GM18858 (cell line): ENCODE measurements around the gene HRK.

Source experiments
- ATAC-seq: cut with Tn5 transposase; IDR thresholded peaks from one replicate; pipeline ENCODE4 v1.9.1; 2021; ENCODE audit not compliant: unreplicated experiment

HRK gene

DNA sequence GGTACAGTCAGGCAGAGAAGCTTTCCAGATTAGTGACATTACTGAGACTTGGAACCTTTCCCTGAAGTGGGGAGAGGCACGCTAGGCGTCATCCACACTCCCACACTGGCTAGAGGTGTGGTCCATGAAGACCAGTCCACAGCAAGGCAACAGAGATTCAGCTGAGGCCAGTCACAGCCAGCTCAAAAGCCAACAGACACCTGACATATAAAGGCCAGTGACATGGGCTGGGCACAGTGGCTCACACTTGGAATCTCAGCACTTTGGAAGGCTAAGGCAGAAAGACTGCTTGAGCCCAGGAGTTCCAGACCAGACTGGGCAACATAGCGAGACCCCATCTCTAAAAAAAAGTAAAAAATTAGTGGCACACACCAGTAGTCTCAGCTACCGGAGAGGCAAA is 10.9 kb downstream of the HRK start:
- no peak for ATAC-seq

DNA sequence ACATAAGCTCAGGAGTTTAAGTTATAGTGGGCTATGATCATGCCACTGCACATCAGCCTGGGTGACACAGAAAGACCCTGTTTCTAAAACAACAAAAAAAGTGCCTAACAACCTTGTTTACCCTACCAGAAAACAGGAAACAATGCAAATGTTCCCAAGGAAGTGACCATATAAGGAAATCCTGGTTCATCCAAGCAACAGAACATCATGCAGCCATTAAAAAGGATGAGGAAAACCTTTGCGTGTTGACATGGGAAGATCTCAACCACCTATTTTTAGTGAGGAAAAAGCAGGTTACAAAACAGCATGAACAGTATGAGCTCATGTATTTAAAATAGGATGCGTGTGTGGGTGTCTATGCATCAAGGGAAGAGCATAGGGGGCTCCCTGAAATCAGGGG is 13.7 kb downstream of the HRK start:
- no peak for ATAC-seq

DNA sequence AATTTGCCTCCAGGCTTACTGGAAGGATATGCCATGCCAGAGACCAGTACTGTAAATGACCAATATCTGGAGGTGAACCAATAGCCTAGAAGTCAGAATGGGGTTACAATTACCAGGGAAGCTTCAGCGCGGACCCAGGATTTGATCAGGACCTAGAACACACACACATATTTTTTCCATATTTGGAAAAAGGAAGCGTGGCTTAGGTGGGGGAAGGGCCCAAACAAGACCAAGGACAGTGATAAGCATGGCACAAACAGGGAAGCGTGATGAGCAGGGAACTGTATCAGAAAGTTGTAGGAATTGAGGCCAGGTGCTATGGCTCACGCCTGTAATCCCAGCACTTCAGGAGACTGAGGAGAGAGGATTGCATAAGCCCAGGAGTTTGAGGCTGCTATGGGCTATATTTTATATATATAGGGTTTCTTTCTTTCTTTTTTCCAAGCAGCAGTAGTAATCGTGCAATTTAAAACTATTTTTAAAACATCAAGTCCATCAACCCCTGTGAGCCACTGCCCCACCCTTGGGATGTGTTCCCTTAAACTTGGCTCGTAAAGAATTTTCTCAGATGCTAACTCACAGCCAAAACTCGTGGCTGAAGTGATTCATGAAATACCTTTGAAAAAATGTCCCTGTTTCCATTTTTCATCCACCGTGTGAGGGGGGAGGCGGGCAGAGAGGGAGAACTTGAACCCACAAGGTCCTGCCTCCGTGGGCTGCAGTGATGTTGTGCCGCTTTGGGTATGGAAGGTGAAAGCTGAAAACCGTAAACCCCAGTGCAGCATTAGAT is 16.7 kb downstream of the HRK start:
- no peak for ATAC-seq

GRCh38 chr12:116863275-116863767 is 17.9 kb downstream of the HRK start:
- no peak for ATAC-seq

DNA sequence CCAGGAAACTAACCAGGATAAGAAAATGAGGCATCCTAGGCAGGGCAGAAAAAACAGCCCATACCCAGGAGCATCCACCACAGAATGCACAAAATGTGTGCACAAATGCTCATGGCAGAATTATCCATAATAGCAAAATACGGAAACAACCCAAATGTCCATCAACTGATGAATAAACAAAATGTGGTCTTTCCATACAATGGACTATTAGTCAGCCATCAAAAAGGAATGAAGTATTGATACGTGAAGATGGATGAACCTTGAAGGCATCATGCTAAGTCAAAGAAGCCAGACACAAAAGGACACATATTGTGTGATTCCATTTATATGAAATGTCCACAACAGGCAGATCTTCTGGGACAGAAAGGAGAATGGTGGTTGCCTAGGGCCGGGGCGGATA is 19.1 kb downstream of the HRK start:
- no peak for ATAC-seq

DNA sequence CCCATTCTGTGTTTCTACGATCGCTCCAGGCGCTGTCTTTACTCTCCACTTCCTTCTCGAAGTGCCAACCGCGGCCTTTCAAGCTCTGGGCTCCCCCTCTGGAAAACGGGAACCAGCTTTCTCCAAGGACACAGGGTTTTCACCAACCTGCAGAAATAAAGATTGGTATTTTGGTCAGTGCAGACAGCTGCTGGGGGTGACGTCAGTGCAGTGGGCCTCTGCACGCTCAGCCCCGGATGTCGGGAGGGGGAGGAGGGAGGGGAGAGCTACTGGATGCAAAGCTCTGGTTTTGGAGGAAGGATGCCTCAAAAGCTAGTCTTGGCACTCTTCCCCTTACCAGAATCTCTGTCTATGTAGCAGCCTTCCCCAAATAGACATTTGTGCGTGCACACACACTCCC is 19.9 kb downstream of the HRK start:
- ATAC-seq, result peak; percentile 58

DNA sequence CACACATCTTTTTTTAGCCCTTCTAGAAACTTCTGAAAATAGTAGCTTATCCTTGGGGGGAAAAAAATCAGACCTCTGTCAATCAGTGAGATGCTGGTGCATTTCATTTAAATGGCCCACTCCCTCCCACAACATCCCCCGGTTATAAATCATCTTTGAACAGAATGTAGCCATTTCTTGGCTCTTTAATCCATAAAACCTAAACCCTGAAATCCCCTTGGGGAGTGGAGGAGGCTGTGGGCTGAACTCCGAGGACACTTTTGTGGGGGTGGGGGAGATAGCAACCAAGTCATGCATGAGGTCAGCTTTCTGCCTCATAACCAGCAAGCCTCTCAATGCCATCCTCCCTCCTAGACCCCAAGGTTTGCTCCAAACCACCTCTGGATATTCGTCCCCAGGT is 21.0 kb downstream of the HRK start:
- no peak for ATAC-seq

DNA sequence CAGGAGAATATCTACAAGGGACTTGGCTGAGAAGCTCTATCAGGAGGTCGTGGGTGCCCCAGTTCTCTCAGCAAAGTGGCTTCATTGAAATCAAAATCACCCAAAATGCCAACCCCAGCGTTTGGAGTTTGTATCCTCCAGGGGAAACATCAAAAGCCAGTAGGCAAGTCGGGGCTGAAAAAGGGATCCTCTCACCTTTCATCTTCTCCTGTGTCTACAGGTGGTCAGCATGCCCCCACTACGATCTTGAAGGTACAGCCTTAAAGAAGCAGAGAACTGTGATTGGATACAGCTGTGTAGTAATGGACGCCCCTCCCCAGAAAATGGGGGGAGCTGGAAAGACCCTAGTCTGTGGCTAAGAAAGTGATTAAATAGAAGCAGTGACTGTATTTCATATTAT is 22.2 kb downstream of the HRK start:
- no peak for ATAC-seq

GRCh38 chr12:116856729-116857128 is 24.5 kb downstream of the HRK start:
- no peak for ATAC-seq

- no peak for ATAC-seq
These were observed 25.3 kb downstream of the HRK start for GRCh38 chr12:116855744-116856470.

DNA sequence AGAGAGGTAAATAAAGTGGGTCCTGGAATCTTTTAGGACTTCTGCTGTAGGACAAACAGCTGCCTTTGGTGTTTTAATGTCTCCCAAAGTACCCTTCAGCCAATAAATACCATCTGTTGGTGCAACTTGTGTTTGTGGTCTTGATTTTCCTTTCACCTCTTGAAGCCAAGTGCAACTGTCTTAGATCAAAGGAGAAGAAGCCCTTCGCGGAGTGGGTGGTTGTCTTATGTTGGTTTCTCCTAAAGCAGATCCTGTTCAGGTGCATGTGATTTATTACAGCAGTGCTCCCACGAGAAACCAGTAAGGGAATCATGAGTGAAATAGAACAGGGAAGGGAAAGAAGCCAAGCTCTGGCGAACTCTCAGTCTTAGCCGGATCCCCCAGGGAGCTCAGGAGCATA is 27.7 kb downstream of the HRK start:
- ATAC-seq, result no peak

GRCh38 chr12:116852303-116852702 is 28.9 kb downstream of the HRK start:
- no peak for ATAC-seq

GRCh38 chr12:116849216-116849615 is 32.0 kb downstream of the HRK start:
- no peak for ATAC-seq

- ATAC-seq, result no peak
These were observed 38.2 kb downstream of the HRK start for GRCh38 chr12:116843085-116843484.

DNA sequence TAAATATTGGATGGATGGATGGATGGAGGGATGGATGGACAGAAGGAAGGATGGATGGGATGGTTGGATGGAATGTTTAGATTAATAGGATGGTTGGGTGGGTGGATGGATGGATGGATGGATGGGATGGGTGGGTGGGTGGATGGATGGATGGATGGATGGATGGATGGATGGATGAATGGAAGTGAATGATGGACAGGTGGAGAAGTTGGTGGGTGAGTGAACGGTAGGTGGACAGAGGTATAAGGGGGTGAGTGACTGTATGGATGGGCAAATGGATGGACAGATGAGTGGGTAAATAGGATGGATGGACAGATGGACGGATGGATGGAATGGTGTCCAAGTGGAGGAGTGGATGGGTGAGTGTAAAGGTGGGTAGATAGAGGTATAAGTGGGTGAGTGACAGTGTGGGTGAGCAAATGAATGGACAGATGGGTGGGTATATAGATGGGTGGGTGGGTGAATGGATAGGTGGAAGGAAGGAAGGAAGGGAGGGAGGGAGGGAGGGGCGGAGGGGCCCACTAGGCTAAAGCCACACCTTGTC is 41.9 kb downstream of the HRK start:
- no peak for ATAC-seq

GRCh38 chr12:116838365-116838764 is 42.9 kb downstream of the HRK start:
- ATAC-seq, result no peak

DNA sequence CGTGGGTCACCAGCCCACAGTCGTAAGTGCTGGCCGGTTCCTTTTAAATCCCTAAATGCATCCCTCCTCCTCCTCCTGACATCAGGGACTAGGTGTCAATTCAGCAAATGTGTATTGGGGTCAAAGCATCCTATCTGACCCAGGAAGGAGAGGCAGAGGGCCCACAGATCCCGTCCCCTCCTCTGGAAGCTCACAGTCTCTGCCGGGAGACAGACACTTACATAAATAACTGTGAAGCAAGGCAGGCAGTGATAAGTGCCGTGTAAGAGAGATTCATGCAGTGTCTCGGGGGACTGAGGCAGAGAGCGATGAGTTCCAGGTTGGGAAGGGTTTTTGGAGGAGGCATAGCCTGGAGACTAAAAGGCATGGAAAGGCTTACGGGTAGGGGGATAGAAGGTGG is 44.1 kb downstream of the HRK start:
- ATAC-seq, result no peak

DNA sequence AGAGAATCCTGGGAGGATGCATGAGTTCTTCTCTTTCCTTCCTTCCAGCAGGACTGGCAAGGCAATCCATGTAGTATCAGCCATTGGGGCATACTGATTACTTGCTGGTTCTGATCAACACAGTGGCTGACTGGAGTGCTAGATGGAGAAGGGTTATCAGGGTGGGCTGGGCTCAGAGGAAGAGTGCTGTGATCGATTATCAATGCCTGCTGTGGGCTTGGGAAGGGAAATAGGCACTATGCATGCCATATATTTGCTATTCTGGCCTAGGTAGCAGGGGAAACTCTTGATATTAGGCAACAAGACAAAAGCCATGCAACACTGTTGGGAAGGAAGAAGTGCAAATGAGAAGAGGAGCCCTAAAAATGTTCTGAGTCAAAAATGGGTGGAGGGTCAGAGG is 45.8 kb downstream of the HRK start:
- ATAC-seq, result no peak

- ATAC-seq, result no peak
These were observed 47.8 kb downstream of the HRK start for GRCh38 chr12:116833474-116833873.

GRCh38 chr12:116832353-116832752 is 48.9 kb downstream of the HRK start:
- no peak for ATAC-seq

GRCh38 chr12:116827432-116827831 is 53.8 kb downstream of the HRK start:
- ATAC-seq, result no peak

DNA sequence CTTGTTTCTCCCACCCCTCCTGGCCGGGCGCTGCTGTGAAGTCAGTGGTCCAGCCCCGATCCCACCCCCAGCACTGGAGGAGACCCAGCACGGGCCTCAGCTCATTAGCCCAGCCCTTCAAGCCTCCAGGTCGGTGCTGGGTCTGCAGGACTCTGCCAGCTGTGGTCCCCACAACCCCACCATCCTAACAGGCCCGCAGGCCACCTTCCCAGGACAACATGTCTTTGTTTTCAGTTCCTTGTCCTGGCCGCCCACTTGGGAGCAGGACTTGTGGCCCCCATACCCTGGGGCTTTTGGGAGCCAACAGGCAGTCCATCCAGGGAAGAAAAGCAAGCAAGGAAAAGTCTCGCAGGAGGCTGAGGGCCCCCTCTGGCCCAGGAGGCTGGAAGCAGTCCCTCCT is 60.0 kb downstream of the HRK start:
- no peak for ATAC-seq
